ENCODE results near the gene UBL4A. TPM values are rescaled to one million over a fixed set of nuclear protein-coding genes. Genes with fewer than 3 reads are reported as not detected.

UBL4A gene
- polyA plus RNA-seq, 1 donor (not counting 4 experiments of a cell fraction or from before 2014, with no cell fraction given): 15.2 TPM

- FAIRE-seq: no peak
- H3K79me2 ChIP-seq (ENCODE audit: control insufficient read depth, insufficient read depth, low read length): peaks cover 23% of the 10 kb centered on the region
Measured at GRCh38 chrX:154441984-154442707, 44.3 kb downstream of the UBL4A start.

GRCh38 chrX:154441564-154441963 is 44.9 kb downstream of the UBL4A start:
- Histone ChIP-seq H3K4me1 (ENCODE audit: control insufficient read depth, extremely low read depth, insufficient read depth, low read length) (peaks cover 17% of the 10 kb centered on the region), H3K27ac (ENCODE audit: control insufficient read depth, insufficient read depth, low read length) (no peak overlapping the region), H3K9ac (ENCODE audit: control insufficient read depth, extremely low read depth, insufficient read depth, low read length) (no peak overlapping the region), H3K79me2 (ENCODE audit: control insufficient read depth, insufficient read depth, low read length) (peaks cover 24% of the 10 kb centered on the region), H2AFZ (ENCODE audit: control insufficient read depth, low read length) (no peak overlapping the region), H4K20me1 (ENCODE audit: control insufficient read depth, extremely low read depth, insufficient read depth, low read length) (peaks cover 5% of the 10 kb centered on the region), H3K36me3 (ENCODE audit: control insufficient read depth in 2 of 2, extremely low read depth in 1 of 2, insufficient read depth in 2 of 2, low read length in 2 of 2) (peaks cover 1 to 7% of the 10 kb centered on the region in 2 experiments), H3K4me3 (ENCODE audit: control insufficient read depth in 2 of 3, extremely low read depth in 1 of 3, insufficient read depth in 2 of 3, low read depth in 1 of 3, low read length in 3 of 3) (no peak overlapping the region), H3K4me2 (ENCODE audit: control insufficient read depth, extremely low read depth, insufficient read depth, low read depth, low read length) (no peak overlapping the region), H3K27me3 (ENCODE audit: control insufficient read depth, extremely low read depth, insufficient read depth, low read length) (no peaks in the 10 kb centered on the region), H3K9me1 (ENCODE audit: control insufficient read depth, extremely low read depth, insufficient read depth, low read length) (no peaks in the 10 kb centered on the region), H3K9me3 (ENCODE audit: control insufficient read depth, low read depth, low read length) (peaks cover 4% of the 10 kb centered on the region)
- TF ChIP-seq, protein P1, sequence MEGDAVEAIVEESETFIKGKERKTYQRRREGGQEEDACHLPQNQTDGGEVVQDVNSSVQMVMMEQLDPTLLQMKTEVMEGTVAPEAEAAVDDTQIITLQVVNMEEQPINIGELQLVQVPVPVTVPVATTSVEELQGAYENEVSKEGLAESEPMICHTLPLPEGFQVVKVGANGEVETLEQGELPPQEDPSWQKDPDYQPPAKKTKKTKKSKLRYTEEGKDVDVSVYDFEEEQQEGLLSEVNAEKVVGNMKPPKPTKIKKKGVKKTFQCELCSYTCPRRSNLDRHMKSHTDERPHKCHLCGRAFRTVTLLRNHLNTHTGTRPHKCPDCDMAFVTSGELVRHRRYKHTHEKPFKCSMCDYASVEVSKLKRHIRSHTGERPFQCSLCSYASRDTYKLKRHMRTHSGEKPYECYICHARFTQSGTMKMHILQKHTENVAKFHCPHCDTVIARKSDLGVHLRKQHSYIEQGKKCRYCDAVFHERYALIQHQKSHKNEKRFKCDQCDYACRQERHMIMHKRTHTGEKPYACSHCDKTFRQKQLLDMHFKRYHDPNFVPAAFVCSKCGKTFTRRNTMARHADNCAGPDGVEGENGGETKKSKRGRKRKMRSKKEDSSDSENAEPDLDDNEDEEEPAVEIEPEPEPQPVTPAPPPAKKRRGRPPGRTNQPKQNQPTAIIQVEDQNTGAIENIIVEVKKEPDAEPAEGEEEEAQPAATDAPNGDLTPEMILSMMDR (optimal IDR thresholded peaks at IDR 0.05 in 1 of 3, IDR thresholded peaks at IDR 0.05 in 1 of 3, conservative IDR thresholded peaks at IDR 0.05 in 1 of 3; ENCODE audit: extremely low read depth in 1 of 3, insufficient read depth in 2 of 3, low read length in 3 of 3): no peak
- TF ChIP-seq EZH2 (IDR thresholded peaks at IDR 0.05; ENCODE audit: low read length): no peak
- FAIRE-seq (no peak), DNase-seq (ENCODE audit: low read depth, low spot score) (no peak)
- dilution Hi-C loops (cut with MboI; ENCODE audit: extremely low pct_ligation_motif_present, low sequenced_read_pairs): no loop called here

More at GRCh38 chrX:154441984-154442707, 44.3 kb downstream of the UBL4A start:
- H3K9ac ChIP-seq (ENCODE audit: control insufficient read depth, extremely low read depth, insufficient read depth, low read length): no peak overlapping the region
- H4K20me1 ChIP-seq (ENCODE audit: control insufficient read depth, extremely low read depth, insufficient read depth, low read length): peaks cover 5% of the 10 kb centered on the region
- H2AFZ ChIP-seq (ENCODE audit: control insufficient read depth, low read length): no peak overlapping the region
- H3K27me3 ChIP-seq (ENCODE audit: control insufficient read depth, extremely low read depth, insufficient read depth, low read length): no peaks in the 10 kb centered on the region
- no peaks in the 10 kb centered on the region for H3K9me1 ChIP-seq (ENCODE audit: control insufficient read depth, extremely low read depth, insufficient read depth, low read length)
- no peak overlapping the region for H3K4me3 ChIP-seq (ENCODE audit: control insufficient read depth in 2 of 3, extremely low read depth in 1 of 3, insufficient read depth in 2 of 3, low read depth in 1 of 3, low read length in 3 of 3)
- no peak overlapping the region for H3K4me2 ChIP-seq (ENCODE audit: control insufficient read depth, extremely low read depth, insufficient read depth, low read depth, low read length)
- TF ChIP-seq, protein P1 (optimal IDR thresholded peaks at IDR 0.05 in 1 of 3, IDR thresholded peaks at IDR 0.05 in 1 of 3, conservative IDR thresholded peaks at IDR 0.05 in 1 of 3; ENCODE audit: extremely low read depth in 1 of 3, insufficient read depth in 2 of 3, low read length in 3 of 3): no peak
- no peak for TF ChIP-seq EZH2 (IDR thresholded peaks at IDR 0.05; ENCODE audit: low read length)
- no peak overlapping the region for H3K27ac ChIP-seq (ENCODE audit: control insufficient read depth, insufficient read depth, low read length)
- dilution Hi-C loops (cut with MboI; ENCODE audit: extremely low pct_ligation_motif_present, low sequenced_read_pairs): no loop called here
- peaks cover 17% of the 10 kb centered on the region for H3K4me1 ChIP-seq (ENCODE audit: control insufficient read depth, extremely low read depth, insufficient read depth, low read length)
- H3K36me3 ChIP-seq (ENCODE audit: control insufficient read depth in 2 of 2, extremely low read depth in 1 of 2, insufficient read depth in 2 of 2, low read length in 2 of 2): peaks cover 1 to 7% of the 10 kb centered on the region in 2 experiments
- peak; percentile 15 for DNase-seq (ENCODE audit: low read depth, low spot score)
- H3K9me3 ChIP-seq (ENCODE audit: control insufficient read depth, low read depth, low read length): peaks cover 4% of the 10 kb centered on the region

All from keratinocyte (primary cell).